NOMO-1 (cell line): ENCODE measurements around the gene SFN.

Experiments used
- DNase-seq, 2 experiments: peaks; one replicate each; lab custom pipeline; 2025; ENCODE audit not compliant: unreplicated experiment in 2 of 2; lab: John Stamatoyannopoulos, UW

The SFN gene

DNA sequence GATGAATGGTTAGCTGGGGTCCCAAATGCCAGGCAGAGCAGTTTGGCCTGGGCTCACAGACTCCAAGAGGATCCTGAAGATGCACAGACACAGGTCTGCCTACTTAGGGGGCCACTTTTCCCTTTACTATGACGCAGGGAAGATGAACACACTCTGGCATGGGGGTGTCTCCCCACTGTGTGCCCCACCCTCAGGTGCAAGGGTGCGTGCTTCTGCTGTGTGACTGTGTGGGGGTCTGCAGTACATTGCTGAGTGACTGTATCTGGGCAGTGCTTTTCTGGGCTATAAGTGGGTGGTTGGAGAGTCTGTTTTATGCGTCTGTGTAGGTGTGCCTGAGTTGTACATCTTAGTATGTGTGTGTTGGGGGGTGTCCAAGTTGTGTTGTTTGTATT lies 47.0 kb downstream of the SFN start:
- DNase-seq: no peak

DNA sequence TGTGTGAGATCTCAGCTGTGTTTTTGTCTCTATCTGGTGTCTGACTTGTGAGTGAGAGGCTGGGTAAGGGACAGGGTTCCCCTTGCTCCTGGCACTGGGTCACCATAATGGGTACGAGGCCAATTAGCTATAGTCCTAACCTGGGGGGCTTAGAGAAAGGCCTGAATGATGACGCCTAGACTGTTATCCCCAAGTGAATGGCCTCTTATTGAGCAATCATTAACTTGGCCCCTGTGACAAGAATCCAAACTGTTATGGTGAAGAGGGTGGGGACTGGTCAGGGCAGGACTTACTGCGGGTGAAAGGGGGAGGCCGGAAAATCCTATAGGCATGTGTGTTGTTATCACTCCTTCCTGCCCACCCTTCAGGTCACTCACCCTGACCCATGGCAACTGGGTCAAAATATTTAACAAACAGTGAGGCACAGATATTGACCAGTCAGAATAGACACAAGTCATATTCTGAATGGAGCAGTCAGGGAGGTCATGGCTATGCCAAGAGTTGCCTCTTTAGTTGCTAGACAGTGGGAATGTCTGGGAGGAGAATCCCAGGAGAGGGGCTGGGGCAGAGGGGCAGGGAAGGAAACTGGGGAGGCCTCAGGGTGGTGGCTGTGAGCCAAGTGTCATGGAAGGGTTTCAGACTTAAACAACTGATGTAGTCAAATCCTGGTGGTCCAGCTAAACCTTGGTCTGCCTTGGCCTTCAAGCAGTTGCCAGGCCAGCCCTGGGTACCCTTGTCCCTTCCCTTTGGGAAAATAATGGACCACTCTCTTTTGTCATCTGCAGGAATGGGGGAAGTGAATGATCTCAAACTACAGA lies 47.6 kb downstream of the SFN start:
- DNase-seq: no peak

DNA sequence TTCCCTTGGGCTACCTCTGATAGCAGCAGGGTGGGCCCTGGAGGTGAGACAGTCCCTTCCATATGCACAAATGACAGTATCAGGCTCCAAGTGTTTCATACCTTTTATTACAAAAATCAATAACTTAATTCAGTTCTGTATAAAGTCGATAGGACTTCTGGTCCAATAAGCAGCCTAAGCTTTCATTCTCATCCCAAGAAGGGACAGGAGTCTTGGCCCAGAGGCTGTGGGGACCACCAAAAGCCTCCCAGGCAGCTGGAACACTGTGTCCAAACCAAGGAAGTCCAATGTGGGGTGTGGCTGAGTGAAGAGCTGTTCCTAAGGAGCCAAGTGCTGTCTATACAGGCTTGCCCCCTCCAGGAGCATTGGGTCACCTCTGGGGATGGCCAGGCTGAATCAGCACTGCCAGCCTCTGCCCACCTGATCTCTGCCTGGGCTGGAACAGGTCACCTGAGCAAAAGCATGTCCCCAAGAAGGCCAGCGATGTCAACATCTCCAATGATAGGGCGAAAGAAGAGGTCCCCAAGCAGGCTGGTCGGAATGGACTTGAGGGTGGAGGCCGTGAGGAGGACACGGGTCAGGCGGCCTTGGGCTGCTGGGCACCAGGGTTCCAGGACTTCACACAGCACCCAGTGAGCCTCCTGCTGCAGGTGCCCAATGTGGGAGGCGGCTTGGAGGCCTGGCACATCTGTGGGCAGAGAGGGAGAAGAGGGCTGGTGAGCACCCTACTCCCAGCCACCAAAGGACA lies 48.6 kb downstream of the SFN start:
- DNase-seq: no peak

DNA sequence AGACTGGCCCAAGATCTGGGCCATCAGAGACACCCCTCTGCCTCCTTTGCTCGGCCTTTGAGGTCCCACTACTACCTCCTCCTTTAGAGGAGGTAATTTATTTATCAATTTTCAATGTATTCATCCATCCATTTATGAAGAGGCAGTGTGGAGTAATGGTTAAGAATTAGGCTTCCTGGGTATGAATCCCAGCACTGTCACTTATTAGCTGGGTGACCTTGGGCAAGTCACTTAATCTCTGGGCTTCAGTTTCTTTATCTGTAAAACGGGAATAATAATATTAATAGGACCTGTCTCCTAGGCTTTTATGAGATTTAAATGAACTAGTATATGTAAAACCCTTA lies 49.2 kb downstream of the SFN start:
- no peak for DNase-seq

DNA sequence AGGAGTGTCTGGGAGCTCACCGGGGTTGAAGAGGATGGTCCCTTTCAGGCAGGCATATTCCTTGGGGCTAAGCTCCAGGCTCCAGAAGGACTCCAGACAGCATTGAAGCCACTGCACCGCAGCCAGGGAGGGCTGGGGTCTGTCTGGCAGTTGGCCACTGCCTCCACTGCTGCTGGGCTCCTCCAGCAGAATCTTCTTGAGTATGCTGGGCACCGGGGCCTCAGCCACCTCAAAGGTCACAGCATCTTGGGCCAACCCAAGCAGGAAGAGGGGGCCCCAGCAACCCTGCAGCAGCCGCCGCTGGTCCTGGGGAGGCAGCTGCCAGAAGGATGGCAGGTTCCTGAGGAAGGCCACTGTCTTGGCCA lies 50.4 kb downstream of the SFN start:
- DNase-seq: no peak
